GM03348 (cell line): ENCODE results near the gene OR10S1.
A peak's percentile ranks its signal among the peaks of the same experiment; 100 is the strongest.
"Not testable (repeated sequence)": the region's sequence is repeated elsewhere in the genome, so short reads cannot be mapped to it uniquely, and the experiment has no call there.

Experiments used
- DNase-seq: peaks from one replicate; pipeline ENCODE4 v3.0.0; 2012; ENCODE audit warnings: low spot score

OR10S1 gene

GRCh38 chr11:123977731-123978347 is at the start of gene OR10S1:
Gene OR10S1, minus strand, starts transcription at chr11:123977781. Its CDS starts 117 bp downstream, at chr11:123977664.
- no peak for DNase-seq

GRCh38 chr11:124026498-124026897 is 48.9 kb upstream of the OR10S1 start, which contains the start of gene OR10G8:
Gene OR10G8, plus strand, starts transcription at chr11:124026798. Its CDS starts 2,825 bp downstream, at chr11:124029623.
- DNase-seq: no peak

- not testable (repeated sequence) for DNase-seq
Measured at GRCh38 chr11:124015837-124016236, 38.3 kb upstream of the OR10S1 start.

GRCh38 chr11:124012697-124013096 is 35.1 kb upstream of the OR10S1 start, which contains the start of gene OR10G4:
Gene OR10G4, plus strand, starts transcription at chr11:124012997. Its CDS starts 2,578 bp downstream, at chr11:124015575.
- no peak for DNase-seq

GRCh38 chr11:123995119-123995518 is 17.5 kb upstream of the OR10S1 start, which contains the start of gene OR10G6:
Gene OR10G6, minus strand, starts transcription at chr11:123995161. Its CDS starts 0 bp downstream, at chr11:123995161.
- DNase-seq: no peak

- DNase-seq: no peak
Measured at GRCh38 chr11:123979311-123979710, 1.7 kb upstream of the OR10S1 start.

- DNase-seq: no peak
Measured at GRCh38 chr11:123976770-123977560, 616 bp downstream of the OR10S1 start.

- DNase-seq: peak; percentile 48
Measured at GRCh38 chr11:123973816-123974215, 3.8 kb downstream of the OR10S1 start.

GRCh38 chr11:123956752-123957151 is 20.8 kb downstream of the OR10S1 start:
- DNase-seq: no peak

GRCh38 chr11:123945132-123945531 is 32.4 kb downstream of the OR10S1 start:
- no peak for DNase-seq

- DNase-seq: no peak
Measured at GRCh38 chr11:123943738-123944137, 33.8 kb downstream of the OR10S1 start, which contains the start of gene OR6T1. Gene OR6T1, minus strand, starts transcription at chr11:123943838. Its CDS starts 0 bp downstream, at chr11:123943838.

GRCh38 chr11:123942413-123942812 is 35.2 kb downstream of the OR10S1 start:
- DNase-seq: no peak

GRCh38 chr11:123939317-123939716 is 38.3 kb downstream of the OR10S1 start, which contains the start of gene OR4D5:
Gene OR4D5, plus strand, starts transcription at chr11:123939617. Its CDS starts 0 bp downstream, at chr11:123939617.
- DNase-seq: no peak
